Left hindlimb (tissue), 1 donor: ENCODE measurements around the gene SRD5A1.

Source experiments
- DNase-seq: peaks from one replicate; pipeline ENCODE4 v3.0.0-alpha.2; 2018

Gene SRD5A1

GRCh38 chr5:6715271-6715670 lies 82.0 kb downstream of the SRD5A1 start:
- no peak for DNase-seq

- peak; percentile 22 for DNase-seq
These were observed 82.8 kb downstream of the SRD5A1 start for GRCh38 chr5:6715758-6716628.

- DNase-seq, result peak; percentile 10
These were observed 83.4 kb downstream of the SRD5A1 start for GRCh38 chr5:6716629-6717149.

DNA sequence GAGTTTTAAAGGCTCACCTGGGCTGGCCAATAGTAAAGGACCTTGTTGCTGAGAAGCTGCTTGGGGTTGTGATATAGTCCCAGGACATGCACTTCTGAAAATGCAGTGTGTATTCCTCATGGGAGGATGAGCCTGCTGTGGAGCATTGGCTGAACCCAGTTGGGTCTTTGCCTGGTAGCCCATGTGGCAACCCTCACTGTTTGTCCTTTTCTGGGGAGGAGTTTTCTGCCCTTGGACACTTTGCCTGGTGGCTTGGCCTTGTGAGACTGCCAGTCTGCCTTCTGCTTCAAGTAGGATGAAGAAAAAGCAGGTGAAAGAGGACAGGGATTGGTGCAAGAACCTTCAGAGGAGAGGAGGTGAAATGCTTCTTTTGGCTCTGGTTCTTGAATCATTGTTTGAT lies 84.0 kb downstream of the SRD5A1 start:
- DNase-seq, result peak; percentile 5

GRCh38 chr5:6717687-6718086 lies 84.4 kb downstream of the SRD5A1 start:
- DNase-seq, result peak; percentile 14

DNA sequence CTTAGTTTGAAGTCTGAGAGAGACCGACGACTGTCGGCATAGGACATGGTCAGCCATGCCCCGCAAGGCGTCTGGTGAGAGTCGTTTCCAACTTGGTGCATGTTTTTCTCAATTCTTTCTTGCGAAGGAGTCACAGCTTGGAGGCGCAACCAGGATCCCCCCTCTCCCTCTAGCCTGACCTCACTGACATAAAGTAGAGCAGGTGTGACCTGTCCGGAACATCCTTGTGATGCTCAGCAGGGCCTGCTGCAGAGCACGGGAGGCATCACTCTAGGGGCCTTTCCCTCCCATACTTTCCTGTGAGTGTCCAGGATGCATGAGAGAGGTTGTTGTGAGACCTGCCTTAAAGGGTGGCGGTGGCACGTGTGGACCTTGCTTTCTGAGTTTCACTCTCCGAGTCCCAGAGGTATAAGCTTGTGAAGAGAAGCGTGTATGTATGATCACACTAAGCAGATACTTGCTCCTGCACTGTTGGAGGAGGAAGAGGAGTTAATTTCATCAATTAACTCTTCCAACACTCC lies 85.0 kb downstream of the SRD5A1 start:
- no peak for DNase-seq

DNA sequence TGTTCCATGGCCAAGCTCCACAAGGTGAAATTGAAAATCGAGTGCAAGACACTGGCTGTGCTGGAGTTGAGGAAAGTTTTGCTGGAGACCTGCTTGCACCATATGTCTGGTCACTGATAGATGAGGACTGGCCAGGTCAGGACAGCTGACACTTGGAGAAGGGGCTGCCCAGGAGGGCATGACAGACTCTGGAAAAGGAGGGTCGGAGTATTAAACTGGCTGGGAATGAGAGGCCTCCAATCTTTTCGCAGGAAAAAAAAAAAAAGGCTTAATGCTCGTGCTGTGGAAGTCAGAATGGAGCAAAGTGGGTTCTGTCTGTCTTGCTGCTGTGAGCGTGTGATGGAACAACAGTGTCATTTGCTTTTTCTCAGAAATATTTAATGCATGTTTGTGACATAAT lies 85.5 kb downstream of the SRD5A1 start:
- no peak for DNase-seq

- DNase-seq, result peak; percentile 10
These were observed 86.2 kb downstream of the SRD5A1 start for GRCh38 chr5:6719417-6719816.

GRCh38 chr5:6719896-6720560 lies 86.8 kb downstream of the SRD5A1 start:
- DNase-seq, result peak; percentile 20

DNA sequence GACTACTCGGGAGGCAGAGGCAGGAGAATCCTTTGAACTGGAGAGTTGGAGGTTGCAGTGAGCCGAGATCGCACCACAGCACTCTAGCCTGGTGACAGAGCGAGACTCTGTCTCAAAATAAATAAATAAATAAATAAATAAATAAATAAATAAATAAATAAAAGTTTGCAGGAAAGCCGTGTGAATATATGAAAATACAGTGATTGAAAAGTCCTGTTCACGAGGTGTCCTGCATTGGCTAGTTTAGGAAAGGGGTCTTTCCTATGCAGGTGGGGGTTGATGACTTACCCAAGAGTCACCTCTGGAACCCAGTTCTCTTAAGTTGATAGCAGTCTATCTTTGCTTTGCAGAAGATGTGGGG lies 87.3 kb downstream of the SRD5A1 start:
- peak; percentile 10 for DNase-seq

GRCh38 chr5:6721442-6721841 lies 88.2 kb downstream of the SRD5A1 start:
- DNase-seq, result peak; percentile 46

DNA sequence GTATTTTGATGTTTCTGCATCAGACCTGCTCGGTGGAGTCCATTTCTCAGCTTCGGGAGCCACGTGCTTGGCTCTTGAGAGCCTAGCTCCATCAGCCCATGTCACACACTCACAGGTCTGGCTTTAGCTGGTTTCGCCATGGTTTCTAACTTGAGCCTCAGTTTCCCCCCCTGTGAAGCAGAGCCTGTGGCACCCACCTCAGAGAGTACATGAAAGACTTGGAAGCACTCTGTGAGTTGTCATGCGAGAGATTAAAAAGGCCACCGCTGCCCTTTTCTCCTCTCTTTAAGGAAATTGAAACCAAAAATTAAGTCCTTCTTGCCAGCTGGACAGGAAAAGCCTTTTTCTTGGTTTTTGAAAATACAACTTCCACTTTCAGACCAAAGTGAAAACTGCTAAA lies 88.8 kb downstream of the SRD5A1 start:
- DNase-seq, result peak; percentile 29

GRCh38 chr5:6723122-6723815 lies 90.0 kb downstream of the SRD5A1 start:
- peak; percentile 9 for DNase-seq

DNA sequence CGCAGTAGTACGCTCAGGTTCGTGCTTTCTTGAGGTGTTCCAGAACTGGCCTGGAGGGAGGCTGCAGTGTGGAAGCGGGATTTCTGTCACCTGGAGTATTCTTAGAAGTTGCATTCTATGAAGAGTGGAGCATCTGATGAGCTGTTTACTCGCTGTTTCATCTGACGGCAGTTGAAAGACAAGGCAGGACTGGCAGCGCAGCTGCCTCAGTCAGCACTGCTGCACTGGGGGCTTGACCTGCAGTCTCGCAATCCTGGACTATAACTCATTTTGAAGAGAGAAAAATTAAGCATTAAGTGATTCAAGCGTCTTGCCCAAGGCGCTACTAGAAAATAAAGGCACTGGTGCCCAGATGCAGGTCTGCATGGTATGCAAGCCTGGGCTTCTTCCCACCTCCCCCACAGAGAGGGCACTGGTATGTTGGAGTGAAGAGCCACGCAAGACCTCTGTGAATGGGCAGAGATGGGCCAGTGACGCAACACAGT lies 90.6 kb downstream of the SRD5A1 start:
- peak; percentile 6 for DNase-seq
